Cardiac muscle cell (in vitro differentiated cells and primary cell): ENCODE measurements around the gene COX6B2. TPM values are rescaled to one million over a fixed set of nuclear protein-coding genes. Genes with fewer than 3 reads are reported as not detected.

Source experiments
- DNase-seq, 2 donors: peaks; one replicate each; pipeline versions ENCODE4 v3.0.0 to v3.0.0-alpha.2; 2010 to 2017; ENCODE audit warnings: low read depth in 1 of 2, low spot score in 1 of 2
- H3K27ac ChIP-seq: fragments of 200-600 bp; sonication (generic); 2 replicates; pipeline ENCODE4 v1.5.1; 2016
- H3K27me3 ChIP-seq: fragments of 200-600 bp; sonication (generic); 2 replicates; pipeline ENCODE4 v1.6.0; 2016; ENCODE audit warnings: control low read depth
- H3K36me3 ChIP-seq: fragments of 200-600 bp; sonication (generic); 2 replicates; pipeline ENCODE4 v1.5.1; 2016; ENCODE audit warnings: control low read depth
- H3K4me1 ChIP-seq: fragments of 200-600 bp; sonication (generic); 2 replicates; pipeline ENCODE4 v1.8.1; 2017; ENCODE audit warnings: low read depth, mild to moderate bottlenecking, mixed run types
- H3K4me3 ChIP-seq: fragments of 200-600 bp; sonication (generic); 2 replicates; pipeline ENCODE4 v1.5.1; 2016; ENCODE audit warnings: mild to moderate bottlenecking
- H3K9me3 ChIP-seq: fragments of 200-600 bp; sonication (generic); 2 replicates; pipeline ENCODE4 v1.5.1; 2017; ENCODE audit warnings: low read depth, mild to moderate bottlenecking, control low read depth
- polyA plus RNA-seq: library from polyadenylated mRNA; unstranded; fragments of >200 nt; fragmentation: Nextera tagmentation; extraction: Ambion mirVana; gene quantifications from 2 replicates; pipeline ENCODE4 v1.2.1, GENCODE V29; 2016
- total RNA-seq: library from RNA; depleted of rRNA; stranded (reverse); fragments of >200 nt; gene quantifications from 2 replicates; pipeline ENCODE4 v1.2.3, GENCODE V29; 2016
- TF ChIP-seq, protein P1 (sequence below): IDR thresholded peaks from 2 replicates; pipeline ENCODE4 v1.5.1; 2012; ENCODE audit warnings: low read depth, mild to moderate bottlenecking, low read length

Gene COX6B2
- total and polyA plus RNA-seq, 2 experiments from 2014 or later, result 0.06 TPM; not detected in 1

GRCh38 chr19:55300886-55301458 lies 53.5 kb downstream of the COX6B2 start:
- Histone ChIP-seq H3K4me3 (no peak overlapping the region), H3K27ac (no peak overlapping the region), H3K36me3 (peaks cover 24% of the 10 kb centered on the region), H3K27me3 (no peaks in the 10 kb centered on the region), H3K4me1 (no peaks in the 10 kb centered on the region), H3K9me3 (no peaks in the 10 kb centered on the region)
- TF ChIP-seq, protein P1, sequence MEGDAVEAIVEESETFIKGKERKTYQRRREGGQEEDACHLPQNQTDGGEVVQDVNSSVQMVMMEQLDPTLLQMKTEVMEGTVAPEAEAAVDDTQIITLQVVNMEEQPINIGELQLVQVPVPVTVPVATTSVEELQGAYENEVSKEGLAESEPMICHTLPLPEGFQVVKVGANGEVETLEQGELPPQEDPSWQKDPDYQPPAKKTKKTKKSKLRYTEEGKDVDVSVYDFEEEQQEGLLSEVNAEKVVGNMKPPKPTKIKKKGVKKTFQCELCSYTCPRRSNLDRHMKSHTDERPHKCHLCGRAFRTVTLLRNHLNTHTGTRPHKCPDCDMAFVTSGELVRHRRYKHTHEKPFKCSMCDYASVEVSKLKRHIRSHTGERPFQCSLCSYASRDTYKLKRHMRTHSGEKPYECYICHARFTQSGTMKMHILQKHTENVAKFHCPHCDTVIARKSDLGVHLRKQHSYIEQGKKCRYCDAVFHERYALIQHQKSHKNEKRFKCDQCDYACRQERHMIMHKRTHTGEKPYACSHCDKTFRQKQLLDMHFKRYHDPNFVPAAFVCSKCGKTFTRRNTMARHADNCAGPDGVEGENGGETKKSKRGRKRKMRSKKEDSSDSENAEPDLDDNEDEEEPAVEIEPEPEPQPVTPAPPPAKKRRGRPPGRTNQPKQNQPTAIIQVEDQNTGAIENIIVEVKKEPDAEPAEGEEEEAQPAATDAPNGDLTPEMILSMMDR, result no peak
- no peak for DNase-seq

GRCh38 chr19:55299991-55300390 lies 54.5 kb downstream of the COX6B2 start:
- DNase-seq, result no peak
- H3K27me3 ChIP-seq, result no peaks in the 10 kb centered on the region
- no peaks in the 10 kb centered on the region for H3K4me1 ChIP-seq
- H3K27ac ChIP-seq, result no peak overlapping the region
- peaks cover 26% of the 10 kb centered on the region for H3K36me3 ChIP-seq
- H3K9me3 ChIP-seq, result no peaks in the 10 kb centered on the region
- TF ChIP-seq, protein P1, result no peak
- H3K4me3 ChIP-seq, result no peak overlapping the region

Other genes starting within 250 kb of the COX6B2 start
- 107 and 120 TPM in 2 replicates for gene PPP1R12C, start 237.1 kb downstream of the COX6B2 start, total RNA-seq
- gene PPP1R12C, start 237.1 kb downstream of the COX6B2 start, polyA plus RNA-seq, result 32.9 and 38.0 TPM in 2 replicates
- 16.1 and 25.0 TPM in 2 replicates for gene TNNT1, start 205.5 kb downstream of the COX6B2 start, total RNA-seq
- gene TNNT1, start 205.5 kb downstream of the COX6B2 start, polyA plus RNA-seq, result 34.7 and 35.5 TPM in 2 replicates
- gene TNNI3, start 197.0 kb downstream of the COX6B2 start, total RNA-seq, result 64.5 and 78.6 TPM in 2 replicates
- gene TNNI3, start 197.0 kb downstream of the COX6B2 start, polyA plus RNA-seq, result 49.8 and 85.5 TPM in 2 replicates
- gene DNAAF3, start 188.1 kb downstream of the COX6B2 start, total RNA-seq, result 3.2 and 3.5 TPM in 2 replicates
- 7.6 and 14.3 TPM in 2 replicates for gene DNAAF3, start 188.1 kb downstream of the COX6B2 start, polyA plus RNA-seq
- 0.12 and 0.53 TPM in 2 replicates for gene SYT5, start 174.4 kb downstream of the COX6B2 start, total RNA-seq
- gene SYT5, start 174.4 kb downstream of the COX6B2 start, polyA plus RNA-seq, result not detected in 2 replicates
- gene PTPRH, start 145.2 kb downstream of the COX6B2 start, total RNA-seq, result 3.0 and 6.9 TPM in 2 replicates
- 2.3 TPM in 2 replicates for gene PTPRH, start 145.2 kb downstream of the COX6B2 start, polyA plus RNA-seq
- gene TMEM86B, start 126.0 kb downstream of the COX6B2 start, total RNA-seq, result 4.2 and 4.7 TPM in 2 replicates
- 2.6 and 5.3 TPM in 2 replicates for gene TMEM86B, start 126.0 kb downstream of the COX6B2 start, polyA plus RNA-seq
- 87.9 and 91.7 TPM in 2 replicates for gene PPP6R1, start 95.7 kb downstream of the COX6B2 start, total RNA-seq
- 98.7 and 101 TPM in 2 replicates for gene PPP6R1, start 95.7 kb downstream of the COX6B2 start, polyA plus RNA-seq
- 47.2 and 77.7 TPM in 2 replicates for gene HSPBP1, start 74.6 kb downstream of the COX6B2 start, total RNA-seq
- 68.9 and 123 TPM in 2 replicates for gene HSPBP1, start 74.6 kb downstream of the COX6B2 start, polyA plus RNA-seq
- 34.4 and 34.7 TPM in 2 replicates for gene BRSK1, start 70.7 kb downstream of the COX6B2 start, total RNA-seq
- gene BRSK1, start 70.7 kb downstream of the COX6B2 start, polyA plus RNA-seq, result 3.5 and 5.6 TPM in 2 replicates
- gene TMEM150B, start 29.4 kb downstream of the COX6B2 start, total RNA-seq, result not detected in 2 replicates
- not detected in 2 replicates for gene TMEM150B, start 29.4 kb downstream of the COX6B2 start, polyA plus RNA-seq
- gene KMT5C, start 14.8 kb downstream of the COX6B2 start, total RNA-seq, result 58.9 and 82.4 TPM in 2 replicates
- gene KMT5C, start 14.8 kb downstream of the COX6B2 start, polyA plus RNA-seq, result 63.5 and 81.7 TPM in 2 replicates
- gene GARIN5B, start 8.5 kb upstream of the COX6B2 start, total RNA-seq, result not detected in 2 replicates
- not detected in 2 replicates for gene GARIN5B, start 8.5 kb upstream of the COX6B2 start, polyA plus RNA-seq
- 0.12 and 0.49 TPM in 2 replicates for gene IL11, start 15.7 kb upstream of the COX6B2 start, total RNA-seq
- gene IL11, start 15.7 kb upstream of the COX6B2 start, polyA plus RNA-seq, result 0.72 TPM in 1 of 2 replicates, not detected in the other
- not detected in 2 replicates for gene TMEM190, start 22.1 kb upstream of the COX6B2 start, total RNA-seq
- 0.85 and 1.3 TPM in 2 replicates for gene TMEM190, start 22.1 kb upstream of the COX6B2 start, polyA plus RNA-seq
- gene TMEM238, start 29.6 kb upstream of the COX6B2 start, total RNA-seq, result 0.27 and 0.35 TPM in 2 replicates
- 1.7 and 4.0 TPM in 2 replicates for gene TMEM238, start 29.6 kb upstream of the COX6B2 start, polyA plus RNA-seq
- 757 and 1,325 TPM in 2 replicates for gene RPL28, start 31.2 kb upstream of the COX6B2 start, total RNA-seq
- gene RPL28, start 31.2 kb upstream of the COX6B2 start, polyA plus RNA-seq, result 273 and 320 TPM in 2 replicates
- 54.2 and 244 TPM in 2 replicates for gene UBE2S, start 53.1 kb upstream of the COX6B2 start, total RNA-seq
- 164 and 471 TPM in 2 replicates for gene UBE2S, start 53.1 kb upstream of the COX6B2 start, polyA plus RNA-seq
- gene SHISA7, start 88.6 kb upstream of the COX6B2 start, total RNA-seq, result not detected in 2 replicates
- gene SHISA7, start 88.6 kb upstream of the COX6B2 start, polyA plus RNA-seq, result not detected in 2 replicates
- 99.4 and 200 TPM in 2 replicates for gene ISOC2, start 106.9 kb upstream of the COX6B2 start, total RNA-seq
- 73.9 and 89.7 TPM in 2 replicates for gene ISOC2, start 106.9 kb upstream of the COX6B2 start, polyA plus RNA-seq
- not detected in 2 replicates for gene C19orf85, start 110.0 kb upstream of the COX6B2 start, total RNA-seq
- gene C19orf85, start 110.0 kb upstream of the COX6B2 start, polyA plus RNA-seq, result not detected in 2 replicates
- 15.7 and 16.7 TPM in 2 replicates for gene ZNF628, start 121.9 kb upstream of the COX6B2 start, total RNA-seq
- gene ZNF628, start 121.9 kb upstream of the COX6B2 start, polyA plus RNA-seq, result 0.95 and 0.96 TPM in 2 replicates
- 56.5 and 78.7 TPM in 2 replicates for gene NAT14, start 130.5 kb upstream of the COX6B2 start, total RNA-seq
- gene NAT14, start 130.5 kb upstream of the COX6B2 start, polyA plus RNA-seq, result 137 and 138 TPM in 2 replicates
- 0.32 and 0.89 TPM in 2 replicates for gene SSC5D, start 133.7 kb upstream of the COX6B2 start, total RNA-seq
- 0.15 and 0.60 TPM in 2 replicates for gene SSC5D, start 133.7 kb upstream of the COX6B2 start, polyA plus RNA-seq
- 2.4 and 5.3 TPM in 2 replicates for gene SBK2, start 182.4 kb upstream of the COX6B2 start, total RNA-seq
- gene SBK2, start 182.4 kb upstream of the COX6B2 start, polyA plus RNA-seq, result 6.8 and 7.1 TPM in 2 replicates
- gene SBK3, start 190.8 kb upstream of the COX6B2 start, total RNA-seq, result 0.71 and 0.88 TPM in 2 replicates
- gene SBK3, start 190.8 kb upstream of the COX6B2 start, polyA plus RNA-seq, result not detected in 2 replicates
- gene ZNF579, start 226.1 kb upstream of the COX6B2 start, total RNA-seq, result 10.3 and 13.4 TPM in 2 replicates
- gene ZNF579, start 226.1 kb upstream of the COX6B2 start, polyA plus RNA-seq, result 14.9 and 17.7 TPM in 2 replicates
- gene FIZ1, start 244.8 kb upstream of the COX6B2 start, total RNA-seq, result 12.8 and 13.6 TPM in 2 replicates
- 18.7 and 25.3 TPM in 2 replicates for gene FIZ1, start 244.8 kb upstream of the COX6B2 start, polyA plus RNA-seq
- gene ZNF524, start 245.6 kb upstream of the COX6B2 start, total RNA-seq, result 26.5 and 29.1 TPM in 2 replicates
- 15.9 and 17.3 TPM in 2 replicates for gene ZNF524, start 245.6 kb upstream of the COX6B2 start, polyA plus RNA-seq